KMS-11 (cell line): ENCODE data around the gene FADS3.

Experiments
- H2AFZ ChIP-seq: fragments of 200-600 bp; sonication (generic); 2 replicates; pipeline ENCODE4 v1.6.1; 2016; ENCODE audit warnings: antibody characterized with exemption, mixed run types, low read depth
- H3K27ac ChIP-seq: fragments of 200-600 bp; sonication (generic); 2 replicates; pipeline ENCODE4 v1.6.1; 2016; ENCODE audit warnings: mild to moderate bottlenecking, mixed run types
- H3K27me3 ChIP-seq: fragments of 200-600 bp; sonication (generic); 2 replicates; pipeline ENCODE4 v1.6.1; 2017; ENCODE audit warnings: mild to moderate bottlenecking, low read depth, mixed run types, moderate library complexity; ENCODE audit not compliant: insufficient read depth
- H3K36me3 ChIP-seq: fragments of 200-600 bp; sonication (generic); 2 replicates; pipeline ENCODE4 v1.6.1; 2017; ENCODE audit warnings: mild to moderate bottlenecking, mixed run types; ENCODE audit not compliant: insufficient read depth
- H3K4me1 ChIP-seq: fragments of 200-600 bp; sonication (generic); 2 replicates; pipeline ENCODE4 v1.6.1; 2016; ENCODE audit warnings: mild to moderate bottlenecking, low read depth, mixed run types; ENCODE audit not compliant: poor library complexity, severe bottlenecking
- H3K4me2 ChIP-seq: fragments of 200-600 bp; sonication (generic); 2 replicates; pipeline ENCODE4 v1.7.0; 2016; ENCODE audit warnings: mild to moderate bottlenecking, mixed run types
- H3K4me3 ChIP-seq: fragments of 200-600 bp; sonication (generic); IDR thresholded peaks from 2 replicates; pipeline ENCODE4 v1.6.1; 2017; ENCODE audit warnings: low read depth, low read length, mixed read lengths; ENCODE audit not compliant: insufficient read depth
- H3K79me2 ChIP-seq: fragments of 200-600 bp; sonication (generic); 2 replicates; pipeline ENCODE4 v1.6.1; 2016; ENCODE audit warnings: low read depth, mixed run types; ENCODE audit not compliant: insufficient read depth
- H3K9ac ChIP-seq: fragments of 200-600 bp; sonication (generic); 2 replicates; pipeline ENCODE4 v1.6.1; 2016; ENCODE audit warnings: mild to moderate bottlenecking, mixed run types
- H4K20me1 ChIP-seq: fragments of 200-600 bp; sonication (generic); 2 replicates; pipeline ENCODE4 v1.6.1; 2016; ENCODE audit warnings: mild to moderate bottlenecking, mixed run types; ENCODE audit not compliant: insufficient read depth
- CTCF ChIP-seq: fragments of 200-600 bp; sonication (generic); conservative IDR thresholded peaks from 2 replicates; pipeline ENCODE4 v1.6.1; 2017; ENCODE audit warnings: low read depth, mild to moderate bottlenecking, antibody characterized with exemption, low read length, moderate library complexity, mixed read lengths

Gene FADS3

DNA sequence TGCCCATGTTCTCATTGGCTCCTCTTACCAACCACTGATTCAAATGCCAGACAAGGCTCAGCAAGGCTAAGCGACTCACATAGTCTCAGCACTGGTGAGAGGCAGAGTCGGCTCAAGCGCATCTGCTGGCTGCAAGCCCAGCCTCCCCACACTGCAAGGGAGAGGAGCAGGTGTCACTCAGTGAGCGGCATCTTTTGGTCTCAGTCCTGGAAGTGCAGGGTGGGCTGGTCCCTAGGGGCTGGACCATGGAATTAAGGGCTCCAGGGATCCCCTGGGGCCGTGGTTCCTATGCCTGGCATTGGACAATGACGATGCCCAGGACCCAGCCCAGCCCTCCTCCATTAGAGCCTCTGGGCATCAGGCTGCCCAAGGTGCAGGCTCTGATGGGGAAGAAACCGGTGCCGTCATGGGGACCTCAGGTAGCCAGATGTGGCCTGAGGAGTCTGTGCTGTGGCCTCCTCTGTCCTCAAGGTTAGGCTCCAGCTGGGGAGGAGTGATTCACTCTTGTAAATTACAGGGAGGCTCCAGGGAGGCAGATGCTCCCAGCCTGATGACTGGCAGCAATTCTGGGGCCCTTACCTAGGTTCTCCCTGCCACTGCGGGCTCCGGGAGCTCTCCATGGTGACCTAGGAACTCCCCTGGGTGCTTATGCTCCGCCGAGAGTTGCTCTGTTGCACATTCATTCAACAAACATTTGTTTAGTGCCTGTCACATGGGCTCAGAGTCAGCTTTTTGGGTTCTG lies 35.2 kb downstream of the FADS3 start:
- Histone ChIP-seq H3K36me3 (no peaks in the 10 kb centered on the region), H3K4me3 (no peak overlapping the region), H3K9ac (no peak overlapping the region), H2AFZ (no peak overlapping the region), H3K4me2 (no peak overlapping the region), H3K79me2 (no peaks in the 10 kb centered on the region), H3K27ac (no peak overlapping the region), H4K20me1 (no peaks in the 10 kb centered on the region), H3K27me3 (no peaks in the 10 kb centered on the region), H3K4me1 (no peaks in the 10 kb centered on the region)
- TF ChIP-seq CTCF = no peak

DNA sequence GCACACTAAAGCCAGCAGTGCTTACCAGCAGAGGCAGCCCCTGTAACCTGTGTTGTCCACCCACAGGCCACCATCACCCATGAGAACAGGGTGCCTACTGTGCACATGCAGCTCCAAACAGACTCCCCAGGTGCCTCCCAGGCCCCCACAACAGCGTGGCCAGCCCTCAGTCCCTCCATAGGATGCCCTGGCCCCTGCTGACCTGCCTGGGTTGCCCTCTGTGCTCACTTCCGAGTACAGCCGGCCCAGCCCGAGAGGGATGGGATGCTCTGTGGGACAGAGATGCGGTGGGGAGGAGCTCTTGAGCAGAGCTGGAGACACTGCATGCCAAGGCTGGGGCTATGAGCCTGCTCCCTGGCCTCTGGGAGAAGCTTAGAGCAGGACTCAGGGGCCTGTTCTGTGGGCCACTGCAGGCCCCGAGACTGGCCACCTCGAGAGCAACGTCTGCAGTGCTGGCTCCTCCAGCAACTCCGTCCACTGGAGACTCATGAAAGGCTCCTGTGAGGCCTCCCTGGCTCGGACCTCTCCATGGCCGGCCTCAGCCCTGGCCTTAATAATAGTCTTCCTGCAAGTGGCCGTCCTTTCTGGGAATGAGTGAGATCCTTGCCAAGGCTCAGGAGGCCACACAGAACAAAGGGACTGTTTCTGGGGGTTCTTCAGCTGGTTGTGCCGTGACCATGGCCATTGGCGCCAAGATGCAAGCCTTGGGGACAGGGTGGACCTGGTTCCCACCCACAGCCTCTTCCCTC lies 36.2 kb downstream of the FADS3 start:
- Histone ChIP-seq H2AFZ (no peak overlapping the region), H3K36me3 (no peaks in the 10 kb centered on the region), H3K27me3 (no peaks in the 10 kb centered on the region), H3K27ac (no peak overlapping the region), H3K4me3 (no peak overlapping the region), H3K4me2 (no peak overlapping the region), H3K9ac (no peak overlapping the region), H3K4me1 (no peaks in the 10 kb centered on the region), H4K20me1 (no peaks in the 10 kb centered on the region), H3K79me2 (no peaks in the 10 kb centered on the region)
- TF ChIP-seq CTCF = no peak

GRCh38 chr11:61854206-61854895 lies 37.0 kb downstream of the FADS3 start:
- Histone ChIP-seq H3K4me1 (no peaks in the 10 kb centered on the region), H3K79me2 (no peaks in the 10 kb centered on the region), H3K36me3 (no peaks in the 10 kb centered on the region), H3K27me3 (no peaks in the 10 kb centered on the region), H3K4me3 (no peak overlapping the region), H3K9ac (no peak overlapping the region), H4K20me1 (no peaks in the 10 kb centered on the region), H2AFZ (no peak overlapping the region), H3K27ac (no peak overlapping the region), H3K4me2 (no peak overlapping the region)
- no peak for TF ChIP-seq CTCF

GRCh38 chr11:61853698-61854169 lies 37.6 kb downstream of the FADS3 start:
- H3K27ac ChIP-seq = no peak overlapping the region
- H3K27me3 ChIP-seq = no peaks in the 10 kb centered on the region
- no peaks in the 10 kb centered on the region for H4K20me1 ChIP-seq

More at GRCh38 chr11:61853698-61854169, 37.6 kb downstream of the FADS3 start:
- no peak overlapping the region for H3K9ac ChIP-seq
- no peaks in the 10 kb centered on the region for H3K36me3 ChIP-seq
- H3K4me3 ChIP-seq = no peak overlapping the region
- no peak overlapping the region for H3K4me2 ChIP-seq
- no peak for TF ChIP-seq CTCF
- no peaks in the 10 kb centered on the region for H3K4me1 ChIP-seq
- H2AFZ ChIP-seq = no peak overlapping the region
- H3K79me2 ChIP-seq = no peaks in the 10 kb centered on the region
